Measurements from ENCODE around the gene GAPDHS.

GAPDHS gene

GRCh38 chr19:35557539-35558399 is 24.5 kb downstream of the GAPDHS start:
- peak in 2 of 3 experiments; percentile 37 to 48 for DNase-seq (ENCODE audit: low read depth in 3 of 3)

- DNase-seq (ENCODE audit: low read depth in 3 of 3): no peak
Measured at GRCh38 chr19:35558400-35559280, 25.4 kb downstream of the GAPDHS start.

GRCh38 chr19:35559281-35559659 is 26.0 kb downstream of the GAPDHS start:
- no peak for DNase-seq (ENCODE audit: low read depth in 3 of 3)

- DNase-seq (ENCODE audit: low read depth in 3 of 3): no peak
Measured at GRCh38 chr19:35559781-35560180, 26.5 kb downstream of the GAPDHS start.

- no peak for DNase-seq (ENCODE audit: low read depth in 3 of 3)
Measured at GRCh38 chr19:35560271-35560670, 27.0 kb downstream of the GAPDHS start.

GRCh38 chr19:35560677-35561076 is 27.4 kb downstream of the GAPDHS start:
- DNase-seq (ENCODE audit: low read depth in 3 of 3): no peak

- DNase-seq (ENCODE audit: low read depth in 3 of 3): no peak
Measured at GRCh38 chr19:35561436-35561835, 28.2 kb downstream of the GAPDHS start.

DNA sequence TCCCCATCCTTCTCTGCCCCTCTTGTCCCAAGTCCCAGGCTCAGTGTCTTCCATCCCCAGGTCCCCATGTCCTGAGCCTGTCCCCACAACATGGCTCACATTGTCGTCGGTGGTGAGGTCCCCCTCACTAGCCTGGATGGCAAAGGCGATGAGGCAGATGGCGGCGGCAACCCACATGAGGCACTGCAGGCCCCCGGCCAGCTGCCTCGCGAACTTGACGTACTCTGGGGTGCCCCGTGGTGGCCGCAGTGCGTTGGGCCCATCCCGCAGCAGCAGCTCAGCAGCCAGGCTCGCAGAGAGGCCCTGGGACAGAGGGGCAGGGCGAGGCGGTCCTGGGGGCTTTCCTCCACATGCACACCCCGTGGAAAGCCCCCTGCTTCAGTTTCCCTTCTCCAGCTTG is 29.1 kb downstream of the GAPDHS start:
- DNase-seq (ENCODE audit: low read depth in 3 of 3): no peak

- no peak for DNase-seq (ENCODE audit: low read depth in 3 of 3)
Measured at GRCh38 chr19:35562776-35563175, 29.5 kb downstream of the GAPDHS start.

- no peak for DNase-seq (ENCODE audit: low read depth in 3 of 3)
Measured at GRCh38 chr19:35563207-35563829, 30.1 kb downstream of the GAPDHS start, which contains the start of gene ATP4A. TSS of gene ATP4A (minus strand) at chr19:35563658. CDS start at chr19:35563629, 29 bp downstream.

- DNase-seq (ENCODE audit: low read depth in 3 of 3): no peak
Measured at GRCh38 chr19:35565016-35565856, 32.0 kb downstream of the GAPDHS start.

- DNase-seq (ENCODE audit: low read depth in 3 of 3): no peak
Measured at GRCh38 chr19:35566738-35567137, 33.5 kb downstream of the GAPDHS start.

DNA sequence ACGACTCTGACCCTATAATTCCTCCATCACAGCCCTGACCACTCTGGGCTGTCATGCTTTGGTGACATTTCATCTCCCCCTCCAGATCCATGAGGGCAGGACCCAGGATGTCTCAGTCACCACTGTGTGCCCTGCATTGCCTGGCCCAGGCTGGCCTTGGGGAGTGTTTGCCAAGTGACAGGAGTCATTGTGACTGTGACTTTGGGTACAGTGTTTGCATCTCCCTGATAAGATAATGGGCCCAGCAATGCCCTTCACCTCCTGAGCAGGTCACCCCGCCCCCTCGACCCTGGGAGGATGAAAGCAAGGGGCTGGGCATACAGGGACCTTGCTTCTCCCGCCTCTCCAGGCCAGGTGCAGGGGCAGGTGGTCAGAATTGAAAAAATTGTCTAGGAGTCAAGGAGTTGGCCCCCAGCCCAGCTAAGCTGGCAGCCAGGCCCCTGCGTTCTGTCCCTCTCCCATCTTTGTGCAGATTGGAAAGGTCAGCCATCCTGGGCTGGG is 36.1 kb downstream of the GAPDHS start:
- DNase-seq (ENCODE audit: low read depth in 3 of 3): no peak

- no peak for DNase-seq (ENCODE audit: low read depth in 3 of 3)
Measured at GRCh38 chr19:35571406-35571965, 38.2 kb downstream of the GAPDHS start.

GRCh38 chr19:35577918-35578317 is 44.7 kb downstream of the GAPDHS start:
- DNase-seq (ENCODE audit: low read depth in 3 of 3): no peak

DNA sequence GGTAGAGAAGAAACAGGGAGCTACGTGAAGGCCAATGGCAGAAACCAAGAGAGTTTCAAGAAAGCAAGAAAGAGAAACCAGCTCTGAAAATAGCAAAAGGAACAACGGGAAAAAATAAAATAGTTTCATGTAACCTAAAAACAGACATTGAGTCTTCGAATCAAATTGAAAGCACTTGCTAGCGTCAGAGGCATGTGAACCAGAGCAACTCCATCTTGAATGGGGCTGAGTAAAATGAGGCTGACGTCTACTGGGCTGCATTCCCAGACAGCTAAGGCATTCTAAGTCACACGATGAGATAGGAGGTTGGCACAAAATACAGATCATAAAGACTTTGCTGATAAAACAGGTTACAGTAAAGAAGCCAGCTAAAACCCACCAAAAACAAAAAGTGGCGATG is 45.5 kb downstream of the GAPDHS start:
- DNase-seq (ENCODE audit: low read depth in 3 of 3): no peak

DNA sequence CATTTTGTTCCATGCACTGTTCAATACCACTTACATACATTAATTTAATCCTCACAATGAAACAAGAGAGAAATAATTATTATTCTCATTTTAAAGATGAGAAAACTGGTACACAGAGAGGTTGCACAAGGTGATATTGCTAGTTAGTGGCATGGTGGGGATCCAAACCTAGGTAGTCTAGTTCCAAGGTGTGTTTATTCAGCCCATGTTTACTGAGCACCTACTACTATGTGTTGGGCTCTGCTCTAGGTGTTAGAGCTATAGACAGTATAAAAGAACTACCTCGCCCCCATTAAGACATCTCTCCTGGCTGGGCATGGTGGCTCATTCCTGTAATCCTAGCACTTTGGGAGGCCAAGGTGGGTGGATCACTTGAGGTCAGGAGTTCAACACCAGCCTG is 49.5 kb downstream of the GAPDHS start:
- no peak for DNase-seq (ENCODE audit: low read depth in 3 of 3)

GRCh38 chr19:35585848-35586247 is 52.6 kb downstream of the GAPDHS start, which contains the start of gene PMIS2:
TSS of gene PMIS2 (plus strand) at chr19:35586173. CDS start at chr19:35586260, 87 bp downstream.
- DNase-seq (ENCODE audit: low read depth in 3 of 3): no peak

GRCh38 chr19:35587321-35587720 is 54.1 kb downstream of the GAPDHS start:
- no peak for DNase-seq (ENCODE audit: low read depth in 3 of 3)

DNA sequence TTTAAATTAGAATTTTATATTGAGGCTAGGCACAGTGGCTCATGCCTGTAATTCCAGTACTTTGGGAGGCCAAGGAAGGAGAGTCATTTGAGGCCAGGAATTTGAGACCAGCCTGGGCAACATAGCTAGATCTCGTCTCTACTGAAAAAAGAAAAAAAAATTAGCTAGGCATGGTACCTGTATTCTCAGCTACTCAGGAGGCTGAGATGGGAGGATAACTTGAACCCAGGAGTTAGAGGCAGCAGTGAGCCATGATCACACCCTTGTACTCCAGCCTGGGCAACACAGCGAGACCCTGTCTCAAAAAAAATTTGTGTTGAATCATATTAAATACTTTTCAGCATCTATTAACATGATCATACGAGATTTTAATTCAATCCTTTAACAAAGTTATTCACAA is 57.6 kb downstream of the GAPDHS start:
- no peak for DNase-seq (ENCODE audit: low read depth in 3 of 3)

GRCh38 chr19:35592226-35592625 is 59.0 kb downstream of the GAPDHS start:
- no peak for DNase-seq (ENCODE audit: low read depth in 3 of 3)

All from stimulated activated CD4-positive, alpha-beta T cell treated with anti-CD3 and anti-CD28 coated beads, TNF-alpha, amount 100 ng/mL, for 4 hours (primary cell).